ENCODE measurements around the gene DIAPH1.

- no peak for TF ChIP-seq POLR2AphosphoS5 (IDR thresholded peaks at IDR 0.05)
- TF ChIP-seq, protein P1, sequence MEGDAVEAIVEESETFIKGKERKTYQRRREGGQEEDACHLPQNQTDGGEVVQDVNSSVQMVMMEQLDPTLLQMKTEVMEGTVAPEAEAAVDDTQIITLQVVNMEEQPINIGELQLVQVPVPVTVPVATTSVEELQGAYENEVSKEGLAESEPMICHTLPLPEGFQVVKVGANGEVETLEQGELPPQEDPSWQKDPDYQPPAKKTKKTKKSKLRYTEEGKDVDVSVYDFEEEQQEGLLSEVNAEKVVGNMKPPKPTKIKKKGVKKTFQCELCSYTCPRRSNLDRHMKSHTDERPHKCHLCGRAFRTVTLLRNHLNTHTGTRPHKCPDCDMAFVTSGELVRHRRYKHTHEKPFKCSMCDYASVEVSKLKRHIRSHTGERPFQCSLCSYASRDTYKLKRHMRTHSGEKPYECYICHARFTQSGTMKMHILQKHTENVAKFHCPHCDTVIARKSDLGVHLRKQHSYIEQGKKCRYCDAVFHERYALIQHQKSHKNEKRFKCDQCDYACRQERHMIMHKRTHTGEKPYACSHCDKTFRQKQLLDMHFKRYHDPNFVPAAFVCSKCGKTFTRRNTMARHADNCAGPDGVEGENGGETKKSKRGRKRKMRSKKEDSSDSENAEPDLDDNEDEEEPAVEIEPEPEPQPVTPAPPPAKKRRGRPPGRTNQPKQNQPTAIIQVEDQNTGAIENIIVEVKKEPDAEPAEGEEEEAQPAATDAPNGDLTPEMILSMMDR (IDR thresholded peaks at IDR 0.05) = no peak
These were observed 102.7 kb downstream of the DIAPH1 start for GRCh38 chr5:141515946-141516671.

Data from prostate gland (tissue), 2 donors.